ENCODE data around the gene CFB. TPM values are rescaled to one million over a fixed set of nuclear protein-coding genes. Genes with fewer than 3 reads are reported as not detected.

The CFB gene
- total RNA-seq, 4 donors from 2014 or later, result 16.7 to 1,024 (median 264) TPM

DNA sequence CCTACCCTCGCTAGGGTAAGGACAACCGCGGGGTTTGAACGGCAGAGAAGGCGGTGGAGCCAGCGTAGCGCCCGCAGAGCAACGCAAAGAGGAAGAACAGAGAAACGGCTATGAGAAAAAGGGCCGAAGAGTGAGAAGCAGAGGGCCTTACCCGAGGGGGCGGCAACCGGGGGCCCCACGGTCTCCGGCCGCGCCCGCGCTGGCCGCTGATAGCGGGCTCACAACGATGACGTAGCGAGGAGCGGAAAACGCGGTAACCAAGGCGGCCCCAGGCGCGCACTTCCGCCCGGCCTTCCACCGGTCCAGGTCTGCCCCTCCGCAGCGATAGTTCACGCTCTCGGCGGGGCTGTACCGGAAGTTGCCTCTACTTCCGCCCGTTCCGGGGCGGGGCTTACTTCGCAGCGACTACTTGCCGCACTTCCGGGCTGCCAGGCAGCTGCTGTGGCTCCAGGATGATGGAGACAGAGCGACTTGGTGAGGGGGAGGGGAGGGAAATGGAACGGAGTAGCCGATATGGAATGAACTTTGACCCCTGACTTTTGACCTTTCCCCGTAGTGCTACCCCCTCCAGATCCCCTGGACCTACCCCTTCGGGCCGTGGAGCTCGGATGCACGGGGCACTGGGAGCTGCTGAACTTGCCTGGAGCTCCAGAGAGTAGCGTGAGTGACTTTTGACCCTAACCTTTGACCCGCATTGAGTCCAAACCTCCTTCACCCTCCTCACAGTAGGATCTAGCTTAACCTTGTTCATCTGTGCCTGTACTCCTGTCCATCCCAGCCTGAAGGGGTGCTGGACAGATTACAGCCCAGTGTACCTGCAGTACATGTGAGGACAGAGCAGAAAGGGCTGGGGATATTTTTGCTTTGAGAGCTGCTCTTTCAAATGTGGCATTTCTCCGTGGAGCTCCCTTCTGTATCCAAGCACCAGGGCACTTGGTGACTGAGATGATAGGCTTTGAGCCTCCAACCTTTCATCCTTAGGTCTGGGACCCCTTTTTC, 13.1 kb downstream of the CFB start, which contains the start of the genes NELFE and SKIC2:
Gene NELFE, minus strand, starts transcription at position 231 of the 999 bp plus-strand sequence. CDS start 525 bp downstream, outside the sequence.
Gene SKIC2, plus strand, starts transcription at position 435 of the 999 bp plus-strand sequence. Its CDS starts 18 bp downstream, at position 453.
- DNase-seq (ENCODE audit: low spot score) (peak; percentile 86), ATAC-seq (ENCODE audit: low FRiP score) (peak; percentile 97)
- TF ChIP-seq, protein P1, sequence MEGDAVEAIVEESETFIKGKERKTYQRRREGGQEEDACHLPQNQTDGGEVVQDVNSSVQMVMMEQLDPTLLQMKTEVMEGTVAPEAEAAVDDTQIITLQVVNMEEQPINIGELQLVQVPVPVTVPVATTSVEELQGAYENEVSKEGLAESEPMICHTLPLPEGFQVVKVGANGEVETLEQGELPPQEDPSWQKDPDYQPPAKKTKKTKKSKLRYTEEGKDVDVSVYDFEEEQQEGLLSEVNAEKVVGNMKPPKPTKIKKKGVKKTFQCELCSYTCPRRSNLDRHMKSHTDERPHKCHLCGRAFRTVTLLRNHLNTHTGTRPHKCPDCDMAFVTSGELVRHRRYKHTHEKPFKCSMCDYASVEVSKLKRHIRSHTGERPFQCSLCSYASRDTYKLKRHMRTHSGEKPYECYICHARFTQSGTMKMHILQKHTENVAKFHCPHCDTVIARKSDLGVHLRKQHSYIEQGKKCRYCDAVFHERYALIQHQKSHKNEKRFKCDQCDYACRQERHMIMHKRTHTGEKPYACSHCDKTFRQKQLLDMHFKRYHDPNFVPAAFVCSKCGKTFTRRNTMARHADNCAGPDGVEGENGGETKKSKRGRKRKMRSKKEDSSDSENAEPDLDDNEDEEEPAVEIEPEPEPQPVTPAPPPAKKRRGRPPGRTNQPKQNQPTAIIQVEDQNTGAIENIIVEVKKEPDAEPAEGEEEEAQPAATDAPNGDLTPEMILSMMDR (IDR thresholded peaks at IDR 0.05), result no peak

DNA sequence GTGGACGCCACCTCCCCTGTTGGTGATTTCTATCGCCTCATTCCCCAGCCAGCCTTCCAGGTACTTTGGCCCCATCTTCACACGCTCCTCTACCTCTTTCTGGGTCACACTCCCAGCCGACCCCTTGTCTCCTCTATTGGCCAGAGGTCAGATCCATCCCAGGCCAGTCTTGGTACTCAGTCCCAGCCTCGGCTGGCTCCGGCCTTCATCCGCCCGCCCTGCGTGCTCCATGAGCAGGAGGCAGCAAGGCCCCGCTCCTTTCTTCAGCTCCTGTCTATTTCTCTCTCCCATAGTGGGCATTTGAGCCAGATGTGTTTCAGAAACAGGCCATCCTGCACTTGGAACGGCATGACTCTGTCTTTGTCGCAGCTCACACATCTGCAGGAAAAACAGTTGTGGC, 15.7 kb downstream of the CFB start:
- TF ChIP-seq, protein P1 (IDR thresholded peaks at IDR 0.05), result no peak
- no peak for DNase-seq (ENCODE audit: low spot score)
- ATAC-seq (ENCODE audit: low FRiP score), result no peak

DNA sequence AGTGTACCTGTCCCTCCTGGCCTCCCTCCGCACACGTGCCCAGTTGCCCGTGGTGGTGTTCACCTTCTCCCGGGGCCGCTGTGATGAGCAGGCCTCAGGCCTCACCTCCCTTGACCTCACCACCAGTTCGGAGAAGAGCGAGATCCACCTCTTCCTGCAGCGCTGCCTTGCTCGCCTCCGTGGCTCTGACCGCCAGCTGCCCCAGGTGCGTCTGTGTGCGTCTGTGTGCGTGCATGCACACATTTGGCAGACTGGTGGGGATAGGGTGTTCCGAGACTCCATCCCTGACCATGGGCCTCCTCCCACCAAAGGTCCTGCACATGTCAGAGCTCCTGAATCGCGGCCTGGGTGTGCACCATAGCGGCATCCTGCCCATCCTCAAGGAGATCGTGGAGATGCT, 18.0 kb downstream of the CFB start:
- no peak for ATAC-seq (ENCODE audit: low FRiP score)
- TF ChIP-seq, protein P1 (IDR thresholded peaks at IDR 0.05), result no peak
- no peak for DNase-seq (ENCODE audit: low spot score)

DNA sequence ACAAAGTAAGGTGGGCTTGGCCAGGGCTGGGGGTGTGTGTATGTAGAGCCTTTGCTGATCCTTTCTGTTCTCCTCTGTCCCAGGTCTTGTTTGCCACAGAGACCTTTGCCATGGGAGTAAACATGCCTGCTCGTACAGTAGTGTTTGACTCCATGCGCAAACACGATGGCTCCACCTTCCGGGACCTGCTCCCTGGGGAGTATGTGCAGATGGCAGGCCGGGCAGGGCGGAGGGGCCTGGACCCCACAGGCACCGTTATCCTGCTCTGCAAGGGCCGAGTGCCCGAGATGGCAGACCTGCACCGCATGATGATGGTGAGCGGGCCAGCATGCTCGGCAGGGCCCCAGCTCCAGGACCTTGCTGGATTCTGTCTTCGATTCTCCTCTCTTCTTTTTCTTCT, 19.8 kb downstream of the CFB start:
- TF ChIP-seq, protein P1 (IDR thresholded peaks at IDR 0.05), result no peak
- no peak for DNase-seq (ENCODE audit: low spot score)

DNA sequence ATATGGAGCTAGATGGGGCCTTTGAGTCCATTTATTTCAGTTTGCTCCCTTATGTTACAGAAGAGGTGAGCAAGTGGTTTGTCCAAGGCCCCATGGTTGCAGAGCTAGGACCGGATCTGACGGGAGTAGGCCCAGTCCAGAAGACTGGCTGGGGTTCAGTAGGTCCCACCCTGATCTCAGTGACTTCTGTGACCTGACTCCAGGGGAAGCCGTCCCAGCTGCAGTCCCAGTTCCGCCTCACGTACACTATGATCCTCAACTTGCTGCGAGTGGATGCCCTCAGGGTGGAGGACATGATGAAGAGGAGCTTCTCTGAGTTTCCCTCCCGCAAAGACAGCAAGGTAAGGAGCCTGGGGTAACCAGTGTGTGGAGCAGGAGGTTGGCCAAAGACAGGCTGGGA, 20.6 kb downstream of the CFB start:
- TF ChIP-seq, protein P1 (IDR thresholded peaks at IDR 0.05), result no peak
- DNase-seq (ENCODE audit: low spot score), result no peak
- no peak for ATAC-seq (ENCODE audit: low FRiP score)

More for the DNA sequence above, 19.8 kb downstream of the CFB start:
- no peak for ATAC-seq (ENCODE audit: low FRiP score)

DNA sequence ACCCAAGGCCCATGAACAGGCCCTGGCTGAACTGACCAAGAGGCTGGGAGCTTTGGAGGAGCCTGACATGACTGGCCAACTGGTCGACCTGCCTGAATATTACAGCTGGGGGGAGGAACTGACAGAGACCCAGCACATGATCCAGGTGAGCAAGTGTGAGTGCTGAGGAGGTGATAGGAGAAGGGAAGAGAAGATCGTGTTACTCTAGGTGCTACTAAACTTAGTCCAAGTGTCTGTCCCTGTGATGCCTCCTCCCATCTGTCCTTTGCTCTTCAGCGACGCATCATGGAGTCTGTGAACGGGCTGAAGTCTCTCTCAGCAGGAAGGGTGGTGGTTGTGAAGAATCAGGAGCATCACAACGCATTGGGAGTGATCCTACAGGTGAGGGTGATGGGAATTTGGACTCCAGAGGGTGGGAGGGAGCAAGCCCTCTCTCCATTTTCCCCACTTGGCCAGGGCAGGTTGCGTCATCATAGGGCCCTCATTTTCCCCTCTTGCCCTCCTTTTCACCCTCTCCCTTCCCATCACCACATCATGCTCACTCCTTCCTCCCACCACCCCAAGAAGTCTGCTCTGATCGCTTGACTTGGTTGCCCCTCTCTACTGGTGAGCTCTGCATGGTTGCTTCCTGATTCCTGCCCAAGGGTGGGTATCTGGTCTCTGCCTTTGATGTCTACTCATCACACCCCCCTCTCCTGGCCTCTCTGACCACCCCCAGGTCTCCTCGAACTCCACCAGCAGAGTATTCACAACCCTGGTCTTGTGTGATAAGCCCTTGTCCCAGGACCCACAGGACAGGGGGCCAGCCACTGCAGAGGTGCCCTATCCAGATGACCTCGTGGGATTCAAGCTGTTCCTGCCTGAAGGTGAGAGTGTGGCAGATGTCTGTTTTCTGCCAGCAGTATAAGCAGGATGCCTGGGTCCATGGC, 21.4 kb downstream of the CFB start:
- DNase-seq (ENCODE audit: low spot score) (no peak), ATAC-seq (ENCODE audit: low FRiP score) (no peak)
- TF ChIP-seq, protein P1 (IDR thresholded peaks at IDR 0.05), result no peak
